HTR-8/SVneo (cell line): ENCODE results near the gene DSTYK.
"Not testable (repeated sequence)": the region's sequence is repeated elsewhere in the genome, so short reads cannot be mapped to it uniquely, and the experiment has no call there.

Experiments used
- DNase-seq: peaks from one replicate; pipeline ENCODE4 v3.0.0; 2011; ENCODE audit warnings: low spot score, mixed read lengths; ENCODE audit not compliant: insufficient read length
- FAIRE-seq: peaks from 2 replicates; lab custom pipeline; 2011; peaks lifted over from hg19 to GRCh38; lab: Jason Lieb, UNC

DSTYK gene

GRCh38 chr1:205183676-205184335 lies 27.7 kb downstream of the DSTYK start:
- DNase-seq (no peak), FAIRE-seq (no peak)

DNA sequence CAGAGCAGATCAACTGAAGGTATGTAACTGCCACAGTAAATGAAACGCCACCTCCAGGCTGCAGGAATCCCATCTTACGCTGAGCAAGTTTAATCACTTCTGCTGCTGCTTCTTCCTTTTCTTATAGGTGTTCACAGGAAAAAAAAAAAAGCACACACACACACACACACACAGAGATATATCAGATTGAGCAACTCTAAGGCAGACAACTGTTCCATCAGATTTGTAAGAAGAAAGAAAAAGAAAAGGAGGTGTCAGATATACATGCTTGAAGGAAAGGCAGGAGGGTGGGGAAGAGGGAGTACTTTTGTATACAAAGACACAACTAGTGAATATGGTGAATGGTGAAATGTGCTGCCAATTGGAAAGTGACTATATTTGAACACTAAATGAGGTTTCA lies 28.6 kb downstream of the DSTYK start:
- no peak for DNase-seq
- FAIRE-seq = no peak

- FAIRE-seq, DNase-seq: not testable (repeated sequence)
Observed at GRCh38 chr1:205180331-205180730, 31.2 kb downstream of the DSTYK start.

GRCh38 chr1:205179842-205180241 lies 31.7 kb downstream of the DSTYK start:
- FAIRE-seq = no peak
- DNase-seq = no peak

DNA sequence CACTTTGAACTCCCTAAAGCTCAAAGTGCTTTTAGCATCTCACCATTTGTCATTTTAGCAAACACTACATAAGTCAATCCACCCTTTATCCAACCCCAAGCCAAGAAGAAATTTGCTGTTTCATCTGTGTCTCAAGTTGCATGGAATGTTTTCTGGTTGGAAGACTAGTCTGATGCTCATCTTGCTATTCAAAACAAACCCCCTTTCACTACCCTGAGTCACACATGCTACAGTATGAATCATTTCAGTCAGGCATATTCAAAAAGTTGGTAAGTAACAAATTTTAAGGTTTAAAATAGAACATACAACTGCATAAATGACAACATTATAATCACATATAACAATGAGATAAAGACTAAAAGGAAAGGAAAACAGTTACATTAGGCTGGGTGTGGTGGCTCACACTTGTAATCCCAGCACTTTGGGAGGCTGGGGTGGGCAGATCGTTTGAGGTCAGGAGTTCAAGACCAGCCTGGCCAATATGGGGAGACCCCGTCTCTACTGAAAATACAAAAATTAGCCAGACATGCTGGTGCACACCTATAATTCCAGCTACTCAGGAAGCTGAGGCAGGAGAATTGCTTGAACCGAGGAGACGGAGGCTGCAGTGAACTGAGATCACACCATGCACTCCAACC lies 38.7 kb downstream of the DSTYK start:
- FAIRE-seq (peak; percentile 69), DNase-seq (peak; percentile 83)

DNA sequence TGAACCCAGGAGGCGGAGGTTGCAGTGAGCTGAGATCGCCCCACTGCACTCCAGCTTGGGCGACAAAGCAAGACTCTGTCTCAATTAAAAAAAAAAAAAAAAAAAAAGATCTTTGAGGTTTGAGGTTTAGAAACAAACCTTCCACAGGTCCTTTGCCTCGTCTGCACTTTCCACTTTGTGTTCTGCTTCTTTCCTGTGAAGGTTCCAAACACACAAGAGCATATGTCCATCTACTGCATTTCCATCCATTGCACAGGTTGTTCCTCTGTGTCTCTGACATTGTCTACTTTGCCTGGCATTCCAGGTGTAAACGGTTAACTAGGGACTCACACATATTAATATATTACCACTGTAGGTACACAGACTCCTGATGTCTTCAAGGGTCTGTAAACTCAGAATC lies 40.1 kb downstream of the DSTYK start:
- no peak for FAIRE-seq
- no peak for DNase-seq

DNA sequence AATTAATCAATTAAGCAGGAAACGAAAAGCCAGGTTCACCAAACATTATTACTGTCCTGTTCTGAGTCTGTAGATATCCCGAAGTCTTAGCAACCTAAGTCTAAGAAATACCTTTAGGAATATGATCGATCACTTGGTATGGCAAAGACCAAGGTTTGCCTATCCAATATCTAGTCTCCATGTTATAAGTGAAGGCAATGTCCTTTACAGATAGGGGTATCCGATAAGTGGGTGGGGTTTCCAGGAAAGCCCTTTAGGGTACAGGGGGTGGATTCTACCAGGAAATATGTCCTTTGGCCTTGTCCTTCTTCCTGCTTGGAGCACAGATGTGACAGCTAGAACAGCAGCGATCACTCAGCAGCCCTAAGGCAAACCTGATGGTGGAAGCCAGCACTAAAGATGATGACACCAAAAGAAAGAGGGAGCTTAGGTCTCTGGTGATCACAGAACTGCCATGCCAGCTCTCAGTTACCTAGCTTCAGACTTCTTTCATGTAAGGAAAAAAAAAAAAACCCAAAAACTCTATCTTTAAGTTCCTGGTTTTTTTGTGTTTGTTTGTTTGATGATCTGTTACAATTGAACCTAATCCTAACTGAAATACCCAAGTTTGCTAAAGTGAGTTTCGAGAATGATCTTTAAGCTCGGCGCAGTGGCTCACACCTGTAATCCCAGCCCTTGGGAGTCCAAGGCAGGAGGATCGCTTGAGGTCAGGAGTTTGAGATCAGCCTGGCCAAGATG lies 40.8 kb downstream of the DSTYK start:
- DNase-seq (no peak), FAIRE-seq (no peak)

- no peak for FAIRE-seq
- no peak for DNase-seq
Observed at GRCh38 chr1:205169248-205169647, 42.3 kb downstream of the DSTYK start.

DNA sequence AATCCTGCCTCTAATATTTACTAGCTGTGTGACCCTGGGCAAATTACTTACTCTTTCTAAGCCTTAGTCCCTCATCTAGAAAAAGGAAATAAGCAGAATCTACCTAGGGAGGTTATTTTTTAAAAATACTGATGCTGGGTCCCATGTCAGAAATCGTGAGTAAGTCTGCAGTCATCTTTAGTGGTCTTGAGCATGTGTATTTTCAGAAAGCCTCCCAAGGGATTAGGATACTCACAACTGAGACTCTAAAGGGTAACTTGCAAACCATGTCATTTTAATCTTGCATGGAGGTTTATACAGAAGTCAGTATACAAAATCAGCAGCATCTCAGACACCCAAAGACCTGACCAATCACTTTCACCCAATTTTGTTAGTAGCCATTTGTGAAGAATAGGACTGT lies 43.2 kb downstream of the DSTYK start:
- DNase-seq (no peak), FAIRE-seq (no peak)

GRCh38 chr1:205162301-205162700 lies 49.2 kb downstream of the DSTYK start:
- DNase-seq = no peak
- FAIRE-seq = no peak

- no peak for DNase-seq
Observed at GRCh38 chr1:205161076-205161475, 50.4 kb downstream of the DSTYK start.

GRCh38 chr1:205158048-205158616 lies 53.4 kb downstream of the DSTYK start:
- no peak for FAIRE-seq
- DNase-seq = no peak

More at GRCh38 chr1:205161076-205161475, 50.4 kb downstream of the DSTYK start:
- FAIRE-seq = no peak

GRCh38 chr1:205155665-205156377 lies 55.7 kb downstream of the DSTYK start:
- not testable (repeated sequence) for FAIRE-seq, DNase-seq

DNA sequence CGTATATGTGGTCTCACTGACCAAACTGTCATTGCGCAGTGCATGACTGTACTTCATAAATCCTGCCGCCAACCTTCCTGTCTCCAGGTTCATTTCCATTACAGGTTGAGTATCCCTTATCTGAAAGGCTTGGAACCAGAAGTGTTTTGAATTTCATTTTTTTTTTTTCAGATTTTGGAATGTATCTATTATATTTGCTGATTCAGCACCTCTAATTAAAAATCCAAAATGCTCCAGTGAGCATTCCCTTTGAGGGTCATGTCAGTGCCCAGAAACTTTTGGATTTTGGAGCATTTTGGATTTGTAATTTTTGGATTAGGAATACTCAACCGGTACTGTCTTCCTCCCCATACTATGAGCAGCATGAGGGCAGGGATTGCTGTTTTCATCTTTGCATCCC lies 59.0 kb downstream of the DSTYK start:
- no peak for DNase-seq
- FAIRE-seq = no peak

- FAIRE-seq (peak; percentile 13), DNase-seq (no peak)
Observed at GRCh38 chr1:205150651-205151428, 60.7 kb downstream of the DSTYK start.

DNA sequence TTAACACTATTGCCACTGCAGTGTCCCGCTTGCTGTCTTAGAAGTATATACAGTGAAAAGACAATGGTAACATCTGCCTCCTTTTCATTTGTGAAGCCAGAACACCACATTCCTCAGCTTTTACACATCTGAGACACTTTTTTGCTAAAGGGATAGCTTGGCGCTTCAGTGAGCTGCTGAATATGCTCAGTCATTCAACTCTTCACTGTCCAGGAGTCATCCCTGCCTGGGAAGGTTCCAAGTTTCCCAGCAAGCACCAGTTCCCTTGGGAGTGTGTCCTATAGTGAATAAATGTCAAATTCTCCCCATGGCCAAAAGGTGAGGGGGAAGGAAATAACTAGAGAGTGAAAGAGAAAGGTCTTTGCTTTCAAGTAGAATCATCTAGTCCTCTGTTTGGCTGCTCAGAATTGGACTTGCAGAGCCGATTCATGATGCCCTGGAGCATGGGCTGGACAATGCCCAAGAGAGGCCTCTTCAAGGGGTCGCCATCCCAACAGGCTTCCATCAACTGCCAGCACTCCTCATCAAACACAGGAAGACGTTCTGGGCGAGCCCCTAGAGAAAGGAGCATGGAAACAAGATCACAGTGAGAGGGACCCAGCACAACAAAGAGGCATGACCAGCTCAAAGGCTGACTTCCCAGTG lies 64.2 kb downstream of the DSTYK start:
- no peak for FAIRE-seq
- DNase-seq = no peak

DNA sequence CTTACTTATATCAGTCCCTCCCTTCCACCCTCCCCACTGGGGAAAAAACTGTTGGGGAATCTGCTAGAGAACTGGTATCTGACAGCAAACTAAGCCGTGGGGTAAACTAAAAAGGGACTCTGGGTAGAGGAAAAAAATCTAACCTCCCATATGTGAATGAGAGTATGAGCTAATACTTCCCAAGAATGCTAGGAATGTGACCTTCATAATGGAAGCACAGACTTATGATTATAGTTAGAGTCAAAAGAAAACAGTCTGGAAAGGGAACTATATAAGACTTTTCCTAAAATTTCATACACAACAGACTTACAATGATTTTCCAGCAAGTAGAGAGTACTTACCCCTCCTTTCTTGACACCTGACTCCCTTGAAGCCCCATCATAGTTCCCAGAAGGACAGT lies 66.8 kb downstream of the DSTYK start:
- DNase-seq (peak; percentile 62), FAIRE-seq (no peak)

GRCh38 chr1:205144046-205144720 lies 67.3 kb downstream of the DSTYK start:
- FAIRE-seq = no peak
- no peak for DNase-seq

DNA sequence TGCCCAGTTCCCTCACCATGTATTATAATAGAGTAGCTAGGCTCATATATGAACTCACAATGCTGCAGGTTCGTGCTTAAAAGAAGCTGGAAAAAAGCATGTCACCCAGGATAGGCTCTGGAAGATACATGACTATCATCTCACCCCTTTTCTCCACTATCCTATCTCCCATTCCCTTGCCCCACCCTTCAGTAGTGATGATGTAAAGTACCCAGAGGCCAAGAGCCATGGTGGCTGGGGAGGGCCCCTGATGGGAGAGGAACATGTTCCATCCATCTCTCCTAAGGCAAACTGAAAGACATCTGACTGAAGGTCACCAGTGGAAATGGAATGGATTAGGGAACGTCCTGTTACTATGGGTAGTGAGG lies 69.4 kb downstream of the DSTYK start:
- DNase-seq (no peak), FAIRE-seq (no peak)
